NCI-H1048 (cell line): ENCODE results near the gene LEF1.

Experiments
- DNase-seq: peaks from one replicate; lab custom pipeline; 2025; lab: John Stamatoyannopoulos, UW

Gene LEF1

GRCh38 chr4:108168671-108169523 is at the start of gene LEF1:
Gene LEF1 (minus strand): TSS chr4:108168932. CDS start chr4:108167767, 1,165 bp downstream.
- DNase-seq = no peak

- DNase-seq = no peak
Observed at GRCh38 chr4:108216510-108216909, 47.8 kb upstream of the LEF1 start.

DNA sequence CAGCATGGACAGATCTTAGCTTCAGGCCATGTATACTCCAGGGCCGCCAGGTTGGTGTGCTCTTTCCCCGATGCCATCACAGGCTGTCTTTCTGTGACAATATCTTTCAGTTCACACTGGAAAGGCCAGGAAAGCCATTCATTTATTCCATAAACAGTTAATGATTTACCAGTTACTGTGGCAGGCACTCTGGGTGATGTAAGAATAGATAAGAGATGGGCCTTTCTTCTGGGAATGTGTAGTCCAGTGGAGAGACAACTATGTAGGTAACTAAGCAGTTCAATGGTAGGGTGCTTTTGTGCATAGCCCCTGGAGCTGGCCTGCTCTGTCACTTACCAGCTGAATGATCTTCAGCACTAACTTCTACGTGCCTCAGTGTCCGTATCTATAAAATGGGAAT is 46.3 kb upstream of the LEF1 start:
- DNase-seq = no peak

DNA sequence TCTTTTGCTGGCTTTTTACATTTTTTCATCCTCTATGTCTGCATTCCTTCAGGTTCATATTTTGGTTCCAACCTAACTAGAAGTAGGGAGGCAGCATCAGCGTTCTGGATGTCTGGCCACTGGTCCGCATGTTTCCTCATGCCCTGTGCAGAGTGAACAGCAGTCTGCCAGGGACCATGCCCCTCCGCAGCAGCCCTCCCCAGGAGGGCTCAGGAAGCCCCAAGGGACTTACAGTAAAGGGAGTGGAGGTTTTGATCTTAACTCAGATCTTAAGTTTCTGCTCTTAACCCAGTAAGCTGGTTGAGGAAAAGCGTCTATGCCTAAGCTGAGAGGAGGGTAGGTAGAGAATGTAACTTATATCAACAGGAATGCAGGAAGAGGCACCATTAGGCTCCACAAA is 45.0 kb upstream of the LEF1 start:
- DNase-seq = no peak

DNA sequence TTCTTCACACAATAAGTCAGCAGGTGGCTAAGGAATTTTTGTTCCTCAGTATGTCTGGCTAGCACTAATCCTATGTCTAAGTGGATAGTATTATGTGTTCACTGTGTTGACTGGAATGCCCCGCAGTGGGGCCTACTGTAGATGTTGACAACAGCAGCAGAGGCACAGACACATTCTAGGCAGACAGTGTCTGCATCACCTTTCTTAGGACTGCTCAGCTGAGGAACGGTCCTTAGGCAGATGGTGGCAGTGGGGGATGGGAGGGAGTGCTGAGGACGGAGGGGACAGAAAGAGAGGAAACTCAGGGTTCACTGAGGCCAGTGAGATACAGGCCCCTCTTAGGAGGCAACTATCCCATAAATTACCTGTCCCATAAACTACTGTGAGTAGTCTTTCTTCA is 44.6 kb upstream of the LEF1 start:
- no peak for DNase-seq

- DNase-seq = no peak
Observed at GRCh38 chr4:108210989-108211835, 42.5 kb upstream of the LEF1 start.

- no peak for DNase-seq
Observed at GRCh38 chr4:108209489-108209888, 40.8 kb upstream of the LEF1 start.

DNA sequence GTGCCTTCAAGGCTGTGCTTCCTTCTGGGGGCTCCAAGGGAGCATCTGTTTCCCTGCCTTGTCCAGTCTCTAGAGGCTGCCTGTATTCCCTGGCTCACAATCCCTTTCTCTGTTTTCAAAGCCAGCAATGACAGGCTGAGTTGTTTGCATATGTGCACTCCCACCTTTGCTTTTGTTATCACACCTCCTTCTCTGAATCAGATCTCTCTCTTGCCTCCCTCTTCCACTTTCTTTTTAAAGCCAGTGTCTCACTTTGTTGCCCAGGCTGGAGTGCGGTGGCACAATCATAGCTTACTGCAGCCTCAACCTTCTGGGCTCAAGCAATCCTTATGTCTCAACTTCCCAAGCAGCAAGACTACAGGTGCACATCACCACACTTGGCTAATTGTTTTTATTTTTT is 37.1 kb upstream of the LEF1 start:
- DNase-seq = no peak

DNA sequence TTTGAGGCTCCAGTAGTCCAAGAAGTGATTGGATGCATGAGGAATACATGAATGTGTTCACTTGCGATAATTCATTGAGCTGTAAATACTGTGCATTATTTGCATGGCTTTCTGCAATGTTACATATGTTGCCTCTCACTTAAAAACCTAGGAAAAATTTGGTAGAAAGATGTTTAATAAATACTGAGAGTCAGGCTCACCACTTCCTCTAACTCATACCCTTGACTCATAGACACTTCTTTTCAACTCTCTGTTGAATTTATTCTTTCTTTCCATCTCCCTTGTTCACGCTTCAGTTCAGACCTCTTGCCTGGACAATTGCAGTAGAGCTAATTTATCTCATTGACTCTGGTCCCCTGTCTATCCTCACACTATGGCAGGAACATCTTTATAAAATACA is 35.8 kb upstream of the LEF1 start:
- DNase-seq = no peak

DNA sequence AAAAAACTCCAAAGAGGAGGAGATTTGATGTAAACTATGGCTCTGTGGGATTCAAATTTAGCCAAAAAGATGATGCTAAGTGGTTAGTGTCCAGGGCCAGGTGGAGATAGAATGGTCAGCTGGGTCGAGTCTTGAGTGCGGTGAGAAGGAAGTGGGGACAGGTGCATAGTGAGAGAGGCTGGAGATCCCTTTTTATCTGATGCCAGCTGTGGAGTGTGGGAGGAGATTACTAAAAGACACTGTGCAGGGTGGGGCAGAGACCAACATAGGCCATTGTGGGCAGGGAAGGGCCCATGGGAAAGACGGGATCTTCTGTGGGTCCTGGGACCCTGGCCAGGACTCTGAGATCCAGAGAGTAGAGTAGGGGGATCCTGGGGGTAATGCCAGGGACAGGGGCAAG is 34.6 kb upstream of the LEF1 start:
- no peak for DNase-seq

DNA sequence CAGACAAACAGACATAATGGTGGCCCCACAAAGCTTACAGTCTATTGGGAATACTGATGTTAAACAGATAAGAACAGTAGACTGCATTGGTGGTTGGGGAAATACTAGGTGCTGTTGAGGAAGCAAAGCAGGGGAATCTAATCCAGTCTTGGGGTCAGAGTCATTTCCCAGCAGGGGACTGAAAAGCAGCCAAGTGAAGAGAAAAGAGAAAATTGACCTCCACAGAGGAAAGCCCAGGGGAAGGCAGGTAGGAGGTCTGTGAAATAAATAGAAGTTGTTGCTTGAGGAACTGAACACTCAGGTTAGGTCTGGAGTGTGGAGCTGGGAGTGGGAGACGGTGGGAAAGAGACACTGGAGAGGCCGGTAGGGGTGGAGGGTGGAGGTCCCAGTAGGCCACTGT is 33.0 kb upstream of the LEF1 start:
- DNase-seq = no peak

GRCh38 chr4:108199881-108200280 is 31.1 kb upstream of the LEF1 start:
- DNase-seq = no peak

DNA sequence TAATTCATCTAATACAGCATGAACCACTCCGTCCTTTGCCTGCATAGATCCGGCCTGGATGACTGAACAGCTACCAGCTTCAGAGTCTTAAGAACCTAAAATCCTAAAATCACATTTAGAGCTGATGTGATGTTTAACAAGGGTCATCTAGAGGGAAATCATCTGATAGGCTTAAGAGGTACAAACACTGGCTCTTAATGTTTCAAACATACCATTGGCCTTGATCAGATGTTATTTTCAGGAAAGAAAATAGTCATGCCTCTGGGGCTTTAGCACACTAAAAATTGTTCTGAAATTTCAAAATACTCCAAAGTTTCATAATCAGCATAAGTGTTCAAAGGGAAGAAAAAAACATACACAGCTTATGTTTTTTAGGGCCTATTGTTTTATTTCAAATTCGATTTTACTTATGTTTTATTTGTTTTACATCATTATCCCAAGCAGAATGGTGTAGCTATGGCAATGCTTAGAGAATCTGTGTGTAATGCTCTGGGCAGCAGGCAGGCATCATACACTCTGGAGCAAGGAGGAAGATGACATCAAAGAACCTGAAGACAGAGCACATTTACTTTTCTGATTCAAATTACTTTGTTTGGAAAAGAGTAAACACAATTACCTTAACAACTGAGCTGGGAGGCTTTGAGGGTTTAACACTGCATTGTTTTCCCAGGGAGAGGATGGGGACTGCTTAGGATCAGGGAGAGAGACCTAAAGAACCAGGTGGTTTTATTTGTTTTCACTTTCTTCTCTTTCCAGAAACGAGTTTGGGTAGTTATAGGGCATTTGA is 25.3 kb upstream of the LEF1 start:
- DNase-seq = no peak

DNA sequence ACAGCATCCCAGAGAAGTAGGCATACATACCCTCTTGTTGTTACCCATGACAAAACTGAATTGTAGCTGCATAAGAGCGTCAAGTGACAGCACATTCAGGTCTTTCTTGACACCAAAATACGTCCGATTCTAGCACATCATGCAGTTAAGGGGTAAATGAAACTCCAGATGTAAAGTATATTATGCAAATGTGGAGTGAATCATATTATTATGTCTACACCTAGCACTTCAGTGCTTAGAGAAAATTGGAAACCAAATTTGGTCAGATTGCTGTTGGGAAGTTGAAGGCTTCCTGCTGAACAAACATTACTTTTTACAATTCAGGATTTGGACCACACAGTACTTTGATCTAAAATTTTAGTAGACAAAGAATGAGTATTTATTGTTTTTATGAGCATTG is 24.2 kb upstream of the LEF1 start:
- no peak for DNase-seq

DNA sequence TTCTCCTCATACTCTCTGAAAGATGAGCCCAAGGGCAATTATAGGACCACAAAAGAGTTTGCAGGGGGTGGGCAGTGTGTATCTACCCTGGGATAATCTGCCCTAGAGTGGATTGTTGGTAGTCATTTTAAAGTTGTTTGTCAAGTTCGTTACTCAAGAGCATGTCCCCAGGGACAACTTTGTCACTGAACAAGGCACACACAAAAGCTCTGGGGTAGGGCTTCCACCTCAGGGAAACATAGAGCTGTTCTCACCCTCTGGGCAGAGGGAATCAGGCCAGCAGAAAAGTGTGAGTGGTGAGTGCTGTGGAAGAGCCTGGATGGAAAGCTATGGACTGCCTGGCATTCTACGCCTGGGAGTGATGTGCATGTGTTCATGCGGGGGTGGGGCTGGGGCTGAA is 23.3 kb upstream of the LEF1 start:
- no peak for DNase-seq

GRCh38 chr4:108191269-108191914 is 22.7 kb upstream of the LEF1 start:
- DNase-seq = no peak

- no peak for DNase-seq
Observed at GRCh38 chr4:108188770-108189169, 20.0 kb upstream of the LEF1 start.

- DNase-seq = no peak
Observed at GRCh38 chr4:108185252-108185651, 16.5 kb upstream of the LEF1 start.

DNA sequence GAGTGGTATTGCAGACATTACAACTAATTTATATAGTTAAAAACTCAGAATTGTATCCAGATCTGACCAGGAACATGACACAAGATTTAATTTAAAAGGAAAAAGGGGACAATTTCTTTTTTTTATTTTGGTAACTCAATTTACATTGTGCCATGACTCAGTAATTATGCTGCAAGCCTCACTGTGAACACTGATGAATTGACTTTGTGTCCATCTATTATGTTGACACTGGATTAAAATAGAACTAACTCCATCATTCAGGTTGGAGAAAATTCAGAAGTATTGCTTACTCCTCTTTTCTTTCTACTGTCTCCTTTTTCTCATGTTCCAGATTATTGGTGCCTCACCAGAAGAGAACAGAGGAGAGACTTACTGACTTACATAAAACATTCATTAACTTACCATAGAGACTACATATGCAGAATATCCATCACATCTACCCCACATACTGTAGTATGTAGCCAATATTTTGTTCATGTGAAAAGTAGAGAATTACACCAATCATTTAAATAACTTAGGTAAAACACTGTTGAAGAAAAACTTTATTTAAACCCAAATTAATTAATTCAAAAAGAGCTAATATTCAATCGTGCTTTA is 15.8 kb upstream of the LEF1 start:
- no peak for DNase-seq

DNA sequence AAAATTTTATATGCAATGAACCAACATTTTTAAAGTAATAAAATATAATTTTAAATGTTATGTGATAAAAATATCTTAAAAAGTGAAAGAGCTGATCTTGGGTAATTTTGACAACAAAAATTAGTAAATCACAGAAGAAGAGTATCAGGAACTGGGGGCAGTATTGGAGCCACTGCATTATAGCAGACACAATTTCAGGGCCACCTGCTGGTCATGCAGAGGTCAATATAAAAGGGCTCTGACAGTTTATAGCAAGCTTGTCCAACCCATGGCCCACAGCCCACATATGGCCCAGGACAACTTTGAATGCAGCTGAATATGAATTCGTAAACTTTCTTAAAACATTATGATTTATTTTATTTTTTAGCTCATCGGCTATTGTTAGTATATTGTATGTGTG is 13.0 kb upstream of the LEF1 start:
- DNase-seq = no peak

GRCh38 chr4:108180513-108180912 is 11.8 kb upstream of the LEF1 start:
- no peak for DNase-seq

DNA sequence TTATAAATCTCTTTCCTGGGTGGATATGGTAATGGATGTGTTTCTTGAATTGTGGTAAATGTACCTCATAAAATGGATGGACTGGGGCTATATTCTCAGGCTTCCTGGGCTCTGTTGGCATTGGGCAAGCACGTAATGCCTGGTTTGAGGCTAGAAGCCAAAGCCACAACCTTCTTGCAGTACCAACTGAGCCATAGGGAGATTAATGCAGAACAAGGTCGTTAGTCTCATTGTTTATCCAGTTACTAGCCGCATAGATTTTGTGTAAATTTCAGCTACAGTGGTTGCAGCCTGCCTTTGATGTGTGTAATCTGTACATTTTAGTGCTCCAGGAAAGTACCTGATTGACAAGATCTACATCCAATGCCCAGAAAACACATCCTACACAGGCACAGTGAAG is 7.2 kb upstream of the LEF1 start:
- no peak for DNase-seq
